DND-41 (cell line): ENCODE results near the gene PDIA5.

Source experiments
- ATAC-seq: fragments of 200-7000 bp; cut with Tn5 transposase; 3 replicates; pipeline ENCODE4 v1.9.1; 2021; ENCODE audit warnings: low read depth; ENCODE audit not compliant: insufficient read depth
- DNase-seq: peaks from one replicate; pipeline ENCODE4 v3.0.0-alpha.2; 2020
- H2AFZ ChIP-seq: 2 replicates; pipeline ENCODE4 v1.6.0; 2012; ENCODE audit warnings: low read depth, low read length
- H3K27ac ChIP-seq: 2 replicates; pipeline ENCODE4 v1.5.1; 2012; ENCODE audit warnings: low read length, inconsistent platforms
- H3K27me3 ChIP-seq: fragments of 200-600 bp; sonication (generic); 2 replicates; pipeline ENCODE4 v1.6.0; 2012; ENCODE audit warnings: low read length, mild to moderate bottlenecking, inconsistent platforms; ENCODE audit not compliant: insufficient read depth, poor library complexity
- H3K36me3 ChIP-seq: 2 replicates; pipeline ENCODE4 v1.5.1; 2012; ENCODE audit warnings: low read length, inconsistent platforms; ENCODE audit not compliant: insufficient read depth
- H3K4me1 ChIP-seq: 2 replicates; pipeline ENCODE4 v1.5.1; 2012; ENCODE audit warnings: mild to moderate bottlenecking, low read length; ENCODE audit not compliant: insufficient read depth
- H3K4me2 ChIP-seq: 2 replicates; pipeline ENCODE4 v1.6.0; 2012; ENCODE audit warnings: mild to moderate bottlenecking, moderate library complexity, low read length, inconsistent platforms; ENCODE audit not compliant: insufficient read depth
- H3K4me3 ChIP-seq, 2 experiments: fragments of 200-600 bp in 1 of 2; shearing (Covaris generic) in 1 of 2; 2 replicates each; pipeline ENCODE4 v1.5.1; 2012 to 2016; ENCODE audit warnings: inconsistent platforms in 2 of 2, low read length in 2 of 2, mild to moderate bottlenecking in 2 of 2, low read depth in 1 of 2, moderate library complexity in 1 of 2
- H3K79me2 ChIP-seq: 2 replicates; pipeline ENCODE4 v1.6.0; 2012; ENCODE audit warnings: low read length, inconsistent platforms; ENCODE audit not compliant: insufficient read depth
- H3K9ac ChIP-seq: 2 replicates; pipeline ENCODE4 v1.6.0; 2012; ENCODE audit warnings: low read depth, mild to moderate bottlenecking, inconsistent platforms, low read length, moderate library complexity
- H3K9me3 ChIP-seq: 2 replicates; pipeline ENCODE4 v1.5.1; 2012; ENCODE audit warnings: low read length, moderate library complexity, mild to moderate bottlenecking, inconsistent platforms; ENCODE audit not compliant: insufficient read depth, severe bottlenecking
- H4K20me1 ChIP-seq: 2 replicates; pipeline ENCODE4 v1.6.0; 2012; ENCODE audit warnings: low read length; ENCODE audit not compliant: insufficient read depth
- CTCF ChIP-seq: IDR thresholded peaks from 2 replicates; pipeline ENCODE4 v1.5.1; 2012; ENCODE audit warnings: borderline replicate concordance, low read length, moderate library complexity, mild to moderate bottlenecking; ENCODE audit not compliant: poor library complexity, severe bottlenecking; ENCODE audit errors: extremely low read depth
- EZH2 ChIP-seq: IDR thresholded peaks from 3 replicates; pipeline ENCODE4 v1.6.1; 2012; ENCODE audit warnings: borderline replicate concordance, low read depth, mild to moderate bottlenecking, moderate library complexity, low read length, inconsistent platforms; ENCODE audit not compliant: severe bottlenecking

The PDIA5 gene

GRCh38 chr3:123163141-123163540 lies 96.3 kb downstream of the PDIA5 start:
- DNase-seq (no peak), ATAC-seq (no peak)
- H2AFZ ChIP-seq = no peak overlapping the region
- peaks cover 41% of the 10 kb centered on the region for H3K36me3 ChIP-seq
- no peak overlapping the region for H3K9ac ChIP-seq
- H3K27me3 ChIP-seq = no peaks in the 10 kb centered on the region
- H3K4me1 ChIP-seq = no peaks in the 10 kb centered on the region
- no peak overlapping the region for H3K4me2 ChIP-seq
- H3K79me2 ChIP-seq = no peaks in the 10 kb centered on the region
- H4K20me1 ChIP-seq = no peaks in the 10 kb centered on the region
- TF ChIP-seq CTCF = no peak
- TF ChIP-seq EZH2 = no peak
- no peak overlapping the region for H3K4me3 ChIP-seq
- H3K9me3 ChIP-seq = peaks cover 2% of the 10 kb centered on the region
- H3K27ac ChIP-seq = no peak overlapping the region

GRCh38 chr3:123165163-123165562 lies 98.3 kb downstream of the PDIA5 start:
- no peaks in the 10 kb centered on the region for H3K27me3 ChIP-seq
- no peak for DNase-seq
- no peak overlapping the region for H3K27ac ChIP-seq
- H3K4me2 ChIP-seq = no peak overlapping the region
- H4K20me1 ChIP-seq = no peaks in the 10 kb centered on the region
- H3K4me3 ChIP-seq = no peak overlapping the region
- TF ChIP-seq CTCF = no peak
- no peak for TF ChIP-seq EZH2
- no peaks in the 10 kb centered on the region for H3K79me2 ChIP-seq
- ATAC-seq = no peak
- H3K4me1 ChIP-seq = no peaks in the 10 kb centered on the region
- peaks cover 41% of the 10 kb centered on the region for H3K36me3 ChIP-seq
- no peak overlapping the region for H2AFZ ChIP-seq
- H3K9ac ChIP-seq = no peak overlapping the region
- H3K9me3 ChIP-seq = peaks cover 2% of the 10 kb centered on the region

- no peaks in the 10 kb centered on the region for H3K27me3 ChIP-seq
- no peak overlapping the region for H2AFZ ChIP-seq
- no peak for ATAC-seq
Observed at GRCh38 chr3:123167686-123168085, 100.9 kb downstream of the PDIA5 start.

More at GRCh38 chr3:123167686-123168085, 100.9 kb downstream of the PDIA5 start:
- H3K79me2 ChIP-seq = no peaks in the 10 kb centered on the region
- peaks cover 26% of the 10 kb centered on the region for H3K36me3 ChIP-seq
- H3K27ac ChIP-seq = no peak overlapping the region
- no peaks in the 10 kb centered on the region for H4K20me1 ChIP-seq
- peaks cover 2% of the 10 kb centered on the region for H3K9me3 ChIP-seq
- DNase-seq = no peak
- no peak overlapping the region for H3K4me3 ChIP-seq
- no peaks in the 10 kb centered on the region for H3K4me1 ChIP-seq
- H3K4me2 ChIP-seq = no peak overlapping the region
- H3K9ac ChIP-seq = no peak overlapping the region
- no peak for TF ChIP-seq EZH2
- TF ChIP-seq CTCF = no peak
